Peyer's patch (tissue), 4 donors: Measurements from ENCODE around the gene BMPER. TPM values are rescaled to one million over a fixed set of nuclear protein-coding genes. Genes with fewer than 3 reads are reported as not detected.

Source experiments
- DNase-seq, 3 donors: peaks; one replicate each; pipeline ENCODE4 v3.0.0-alpha.2; 2017 to 2019
- H3K27ac ChIP-seq, 4 donors: fragments of 200-600 bp; sonication (generic); one replicate each; pipeline ENCODE4 v1.5.1; 2016 to 2019
- H3K27me3 ChIP-seq, 2 donors: fragments of 200-600 bp; sonication (generic); one replicate each; pipeline ENCODE4 v1.5.1; 2019
- H3K36me3 ChIP-seq, 3 donors: fragments of 200-600 bp; sonication (generic); one replicate each; pipeline ENCODE4 v1.5.1; 2016 to 2019
- H3K4me1 ChIP-seq, 4 donors: fragments of 200-600 bp; sonication (generic); one replicate each; pipeline ENCODE4 v1.5.1; 2016 to 2019
- H3K4me3 ChIP-seq, 4 donors: fragments of 200-600 bp; sonication (generic); 1 replicate in 3 of 4; 2 replicates in 1 of 4; pipeline ENCODE4 v1.5.1; 2016 to 2019; ENCODE audit warnings: mild to moderate bottlenecking in 1 of 4
- H3K9me3 ChIP-seq, 4 donors: fragments of 200-600 bp; sonication (generic); one replicate each; pipeline ENCODE4 v1.5.1; 2016 to 2019; ENCODE audit warnings: mild to moderate bottlenecking in 1 of 4
- CTCF ChIP-seq, 6 experiments: fragments of 450-650 bp in 4 of 6; fragments of 200-600 bp in 2 of 6; sonication (generic) in 1 of 6; IDR thresholded peaks; one replicate each; pipeline ENCODE4 v1.5.1; 2017 to 2019; ENCODE audit warnings: antibody characterized with exemption in 6 of 6, mild to moderate bottlenecking in 3 of 6, moderate library complexity in 1 of 6
- POLR2A ChIP-seq, 2 donors: fragments of 450-650 bp; IDR thresholded peaks; one replicate each; pipeline ENCODE4 v1.5.1; 2017; ENCODE audit warnings: antibody characterized with exemption in 2 of 2, mild to moderate bottlenecking in 2 of 2, moderate library complexity in 2 of 2
- total RNA-seq, 4 donors: library from RNA; depleted of rRNA; stranded (reverse); fragments of >200 nt; gene quantifications; one replicate each; pipeline ENCODE4 v1.1.0, GENCODE V29; 2016

The BMPER gene
- total RNA-seq, 4 donors from 2014 or later, result 4.0 to 50.3 (median 17.6) TPM

DNA sequence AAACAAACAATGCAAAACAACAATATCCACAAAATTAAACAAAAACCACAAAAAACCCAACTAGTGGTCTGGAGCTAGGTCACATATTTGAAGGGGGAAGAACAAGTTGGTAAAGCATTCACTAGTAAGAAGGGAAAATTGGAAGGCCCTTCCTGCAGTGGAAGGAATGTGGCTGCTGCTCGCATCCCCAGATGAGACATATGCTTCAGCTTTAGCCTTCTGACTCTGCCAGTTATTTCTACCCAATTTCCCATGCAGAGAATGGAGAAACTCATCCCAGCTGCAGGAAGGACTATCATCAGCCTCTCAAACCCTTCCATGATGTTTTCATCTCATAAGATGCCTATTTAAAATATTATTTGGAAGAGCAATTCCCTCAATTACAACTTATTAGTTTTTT, 176.6 kb downstream of the BMPER start:
- Histone ChIP-seq H3K4me1 (no peaks in the 10 kb centered on the region), H3K36me3 (no peaks in the 10 kb centered on the region), H3K4me3 (no peak overlapping the region), H3K27me3 (no peaks in the 10 kb centered on the region), H3K9me3 (no peaks in the 10 kb centered on the region), H3K27ac (no peak overlapping the region)
- no peak for DNase-seq
- TF ChIP-seq POLR2A (IDR thresholded peaks at IDR 0.05), result no peak
- TF ChIP-seq CTCF (IDR thresholded peaks at IDR 0.05), result no peak

DNA sequence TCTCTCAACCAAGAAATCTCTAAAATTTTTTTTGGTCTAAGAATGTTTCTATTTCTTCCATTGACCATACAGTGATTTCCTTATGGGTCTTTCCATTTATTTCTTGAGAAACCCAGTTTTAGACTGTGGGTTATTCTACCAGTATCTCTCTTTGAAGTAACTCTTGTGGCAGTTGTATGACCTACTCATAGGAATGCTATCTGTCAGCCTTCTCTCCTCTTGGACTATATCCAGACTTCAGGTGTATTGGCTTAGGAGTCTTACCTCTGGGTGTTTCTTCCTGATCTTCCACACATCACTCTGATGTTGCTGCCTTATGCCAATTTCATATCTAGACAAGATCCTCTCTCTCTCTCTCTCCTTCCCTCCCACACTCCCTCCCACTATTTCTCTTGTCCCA, 178.1 kb downstream of the BMPER start:
- H3K27ac ChIP-seq, result no peak overlapping the region
- no peaks in the 10 kb centered on the region for H3K4me1 ChIP-seq
- no peaks in the 10 kb centered on the region for H3K9me3 ChIP-seq
- no peak overlapping the region for H3K4me3 ChIP-seq
- TF ChIP-seq POLR2A (IDR thresholded peaks at IDR 0.05) (no peak), CTCF (IDR thresholded peaks at IDR 0.05) (no peak)
- no peaks in the 10 kb centered on the region for H3K27me3 ChIP-seq
- no peaks in the 10 kb centered on the region for H3K36me3 ChIP-seq
- DNase-seq, result no peak

DNA sequence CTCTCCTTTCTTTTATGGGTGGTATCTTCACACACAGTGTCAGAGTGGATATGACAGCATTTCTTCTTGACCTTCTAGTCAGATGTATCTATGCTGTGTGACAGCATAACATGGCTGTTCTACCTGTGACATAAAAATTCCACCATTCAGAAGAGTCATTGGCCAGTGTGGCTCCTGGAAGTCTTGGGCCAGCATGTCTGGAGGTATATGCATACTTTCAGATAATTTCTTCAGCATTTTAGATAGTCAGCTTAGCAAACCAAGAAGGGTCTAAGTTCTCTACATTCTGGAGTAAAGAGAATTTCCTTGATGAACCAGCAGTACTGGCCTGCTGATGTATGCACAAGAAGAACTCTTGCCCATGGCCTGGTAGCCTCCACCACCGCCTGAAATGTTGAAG, 179.3 kb downstream of the BMPER start:
- TF ChIP-seq CTCF (IDR thresholded peaks at IDR 0.05), result no peak
- no peak for TF ChIP-seq POLR2A (IDR thresholded peaks at IDR 0.05)
- Histone ChIP-seq H3K4me1 (no peaks in the 10 kb centered on the region), H3K36me3 (no peaks in the 10 kb centered on the region), H3K4me3 (no peak overlapping the region), H3K27me3 (no peaks in the 10 kb centered on the region), H3K9me3 (no peaks in the 10 kb centered on the region), H3K27ac (no peak overlapping the region)
- no peak for DNase-seq

DNA sequence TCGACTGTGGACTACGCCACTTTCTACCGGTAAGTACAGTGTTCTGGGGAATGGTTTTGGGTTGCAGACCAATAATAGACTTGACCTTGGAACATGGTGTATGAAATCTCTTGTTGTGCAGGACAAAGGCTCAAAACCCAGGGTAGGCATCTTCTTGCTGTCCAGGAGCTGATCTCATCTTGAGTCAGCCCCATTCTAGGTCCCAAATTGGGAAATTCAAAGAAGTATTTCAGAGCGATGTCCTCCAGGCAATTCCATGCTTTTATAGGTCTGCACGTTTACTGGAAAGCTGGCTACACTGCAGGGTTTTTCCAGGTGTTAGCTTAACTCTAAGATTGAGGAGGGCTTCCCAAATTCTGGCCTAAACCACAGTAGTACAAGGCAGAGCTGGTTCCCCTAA, 180.7 kb downstream of the BMPER start:
- Histone ChIP-seq H3K27me3 (no peaks in the 10 kb centered on the region), H3K4me3 (no peak overlapping the region), H3K27ac (no peak overlapping the region), H3K36me3 (no peaks in the 10 kb centered on the region), H3K4me1 (no peaks in the 10 kb centered on the region), H3K9me3 (no peaks in the 10 kb centered on the region)
- no peak for DNase-seq
- TF ChIP-seq POLR2A (IDR thresholded peaks at IDR 0.05), result no peak

DNA sequence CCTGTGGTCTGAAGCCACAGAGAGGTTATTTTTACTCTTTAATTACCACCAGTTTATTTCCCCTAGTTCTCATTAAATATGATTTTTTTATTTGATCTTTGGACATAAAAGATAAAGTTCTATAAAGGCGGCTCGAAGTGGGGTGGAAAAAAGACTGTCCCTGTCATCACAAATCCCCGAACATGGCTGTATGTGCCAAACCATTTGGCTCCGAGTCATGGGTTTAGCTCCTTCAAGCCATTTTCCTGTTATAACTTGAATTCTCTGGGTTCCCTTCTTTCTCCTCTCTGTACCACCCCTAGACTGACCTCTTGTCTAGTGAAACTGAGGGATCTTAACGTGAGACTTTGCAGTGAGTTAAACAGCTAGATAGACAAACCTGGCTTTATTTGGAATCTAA, 181.6 kb downstream of the BMPER start:
- Histone ChIP-seq H3K36me3 (no peaks in the 10 kb centered on the region), H3K4me1 (no peaks in the 10 kb centered on the region), H3K27ac (no peak overlapping the region), H3K9me3 (no peaks in the 10 kb centered on the region), H3K27me3 (no peaks in the 10 kb centered on the region), H3K4me3 (no peak overlapping the region)
- no peak for DNase-seq
- TF ChIP-seq CTCF (IDR thresholded peaks at IDR 0.05), result no peak
- TF ChIP-seq POLR2A (IDR thresholded peaks at IDR 0.05), result no peak

DNA sequence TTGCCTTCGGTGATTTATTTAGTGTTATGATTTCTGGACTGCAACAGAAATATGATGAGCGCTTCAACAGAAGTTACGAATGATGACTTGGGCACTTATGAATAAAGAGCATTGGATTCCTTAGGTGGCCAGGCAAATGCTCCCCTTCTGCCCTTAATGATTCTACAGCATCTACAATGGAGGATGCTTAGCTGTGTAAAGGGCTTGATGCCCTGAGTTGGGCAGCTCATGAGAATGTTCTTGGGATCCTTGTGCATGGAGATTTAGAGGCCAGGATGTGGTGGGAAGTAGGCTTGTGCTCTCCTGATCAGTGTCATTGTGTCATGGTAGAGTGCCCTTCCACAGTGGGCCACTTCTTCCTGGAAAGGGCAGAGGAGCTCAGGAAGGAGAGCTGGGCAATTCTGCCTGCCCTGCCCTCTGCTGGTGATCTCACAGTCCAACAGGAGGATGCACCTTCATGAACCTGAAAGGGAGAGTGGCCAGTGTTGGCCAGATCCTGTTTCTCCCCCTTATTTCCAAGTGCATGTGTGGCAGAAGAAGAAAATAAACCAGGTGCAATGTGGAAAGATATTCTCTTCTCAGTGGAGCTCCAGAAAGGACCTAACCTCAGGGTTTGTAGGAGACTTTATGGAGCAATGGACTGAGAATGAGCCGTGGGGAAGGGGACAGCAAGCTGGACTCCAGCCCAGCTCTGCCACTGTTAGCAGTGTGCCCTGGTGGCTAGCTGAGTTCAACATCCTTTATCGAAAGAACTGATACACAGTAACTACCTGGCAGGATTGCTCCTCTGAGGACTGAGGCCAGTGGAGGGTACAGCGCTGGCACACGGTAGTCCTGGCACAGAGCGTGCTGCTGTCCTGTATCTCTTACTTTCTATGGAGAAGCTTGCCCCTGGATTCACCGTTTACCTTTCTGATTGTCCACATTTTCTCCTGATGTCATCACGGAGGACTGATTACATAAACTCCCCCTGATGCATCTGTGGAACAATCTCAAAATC, 182.9 kb downstream of the BMPER start:
- no peak overlapping the region for H3K4me3 ChIP-seq
- no peaks in the 10 kb centered on the region for H3K4me1 ChIP-seq
- no peaks in the 10 kb centered on the region for H3K27me3 ChIP-seq
- H3K9me3 ChIP-seq, result no peaks in the 10 kb centered on the region
- peak in 4 of 6 experiments; percentile 16 to 45 (median 40) for TF ChIP-seq CTCF (IDR thresholded peaks at IDR 0.05)
- no peak for TF ChIP-seq POLR2A (IDR thresholded peaks at IDR 0.05)
- no peaks in the 10 kb centered on the region for H3K36me3 ChIP-seq
- no peak overlapping the region for H3K27ac ChIP-seq
- no peak for DNase-seq
